Measurements from ENCODE around the gene SLC13A5.
"Not testable (repeated sequence)": the region's sequence is repeated elsewhere in the genome, so short reads cannot be mapped to it uniquely, and the experiment has no call there.

The SLC13A5 gene

DNA sequence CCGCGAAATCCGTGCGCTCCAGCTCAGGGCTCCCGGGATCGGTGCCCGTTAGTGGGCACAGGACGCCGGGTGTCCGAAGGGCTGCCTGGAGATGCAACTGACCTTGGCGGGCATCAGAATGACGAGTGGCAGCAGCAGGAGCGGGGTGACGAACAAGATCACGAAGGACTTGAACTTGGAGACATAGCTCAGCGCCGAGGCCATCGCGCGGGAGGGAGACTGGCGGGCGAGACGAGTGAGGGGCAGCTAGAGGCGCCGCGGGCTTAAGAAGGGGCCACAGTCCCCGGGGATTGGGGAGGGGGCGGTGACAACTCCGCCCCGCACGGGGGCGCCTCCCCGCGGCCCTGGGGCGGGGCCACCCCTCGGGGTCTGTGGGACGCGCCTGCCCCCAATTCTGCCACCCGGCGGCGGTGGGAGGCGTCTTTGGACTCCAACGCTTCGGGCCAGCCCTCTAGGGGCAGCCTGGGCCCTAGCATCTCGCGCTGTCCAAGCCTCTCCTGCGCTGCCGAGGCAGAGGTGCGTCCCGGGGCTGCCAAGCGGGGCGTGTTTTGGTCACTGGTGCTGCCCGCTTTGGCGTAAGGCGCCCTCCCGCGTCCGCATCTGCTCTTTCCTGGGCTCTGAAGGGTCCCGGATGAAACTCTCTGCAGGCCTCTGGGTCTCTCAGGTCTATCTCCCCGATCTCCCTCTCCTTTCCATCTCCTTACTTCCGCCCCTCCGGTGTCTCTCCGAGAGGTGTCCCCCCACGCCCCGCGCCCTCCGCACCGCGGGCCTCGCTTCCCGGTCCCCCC lies at the start of gene SLC13A5:
Gene SLC13A5, minus strand, starts transcription at position 240 of the 788 bp plus-strand sequence. Its CDS starts 36 bp downstream, at position 204.
- DNase-seq, result peak; percentile 37 to 45

DNA sequence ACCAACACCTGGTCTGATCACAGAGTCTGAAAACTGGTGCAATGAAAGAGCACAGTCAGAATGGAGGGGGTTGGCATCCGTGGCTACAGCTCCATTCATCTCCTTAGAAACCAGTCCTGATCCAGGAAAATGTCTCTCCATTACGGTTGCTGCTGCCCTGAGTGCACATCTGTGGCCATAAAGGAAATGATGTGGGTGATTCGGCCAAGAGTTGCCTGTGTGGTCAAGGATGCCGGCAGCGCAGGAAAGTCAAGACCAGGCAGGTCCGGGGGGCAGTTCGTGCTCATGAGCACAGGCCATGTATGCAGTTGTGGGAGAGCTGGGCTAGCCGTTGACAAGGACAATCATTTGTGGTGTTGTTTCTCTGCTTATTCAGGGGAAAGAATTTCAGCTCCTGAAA lies 48.6 kb upstream of the SLC13A5 start:
- no peak for DNase-seq

DNA sequence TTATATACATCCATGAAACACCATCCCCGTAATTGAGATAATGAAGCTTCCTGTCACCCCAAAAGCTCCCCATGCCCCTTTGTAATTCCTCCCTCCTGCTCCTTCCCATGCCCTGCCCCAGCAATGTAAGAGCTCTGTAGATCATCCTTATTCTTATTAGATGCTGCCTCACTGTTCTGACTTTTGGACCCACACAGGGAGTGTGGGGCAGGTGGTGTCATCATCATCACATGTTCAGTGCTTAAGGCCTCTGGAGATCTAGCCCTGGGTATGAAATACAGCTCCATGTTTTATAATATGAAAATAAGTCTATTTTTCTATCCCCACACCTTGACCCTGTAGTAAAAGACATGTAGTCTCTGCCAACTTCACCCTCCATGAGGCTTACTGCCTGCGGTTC lies 44.6 kb upstream of the SLC13A5 start:
- no peak for DNase-seq

DNA sequence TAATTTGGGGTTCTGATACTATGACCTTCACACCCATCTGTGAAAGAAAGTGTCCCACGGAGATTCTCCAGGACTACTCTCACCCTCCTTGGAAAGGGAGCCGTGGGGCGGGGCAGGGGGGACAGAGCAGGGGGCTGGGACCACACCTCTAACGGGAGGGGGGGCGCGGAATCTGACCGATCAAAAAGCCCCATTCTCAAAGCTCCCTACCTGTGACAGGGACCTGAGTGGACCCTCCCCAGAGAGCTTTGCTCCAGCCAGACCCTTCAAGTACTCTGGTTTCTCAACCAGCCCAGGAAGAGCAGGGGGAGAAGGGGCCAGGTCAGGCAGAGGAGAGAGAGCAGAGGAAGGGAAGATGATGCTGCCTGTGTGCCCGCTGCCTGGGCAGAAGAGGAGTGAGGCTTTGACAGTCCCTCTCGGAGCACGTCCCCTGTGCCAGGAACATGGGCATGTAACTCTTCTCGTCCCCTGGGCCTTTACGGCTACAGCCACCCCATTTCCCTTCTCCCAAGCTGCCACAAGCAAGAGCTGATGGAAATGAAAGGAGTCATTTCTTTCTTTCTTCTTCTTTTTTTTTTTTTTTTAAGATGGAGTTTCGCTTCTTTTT lies 43.4 kb upstream of the SLC13A5 start:
- peak in 1 of 2 experiments; percentile 39 for DNase-seq

DNA sequence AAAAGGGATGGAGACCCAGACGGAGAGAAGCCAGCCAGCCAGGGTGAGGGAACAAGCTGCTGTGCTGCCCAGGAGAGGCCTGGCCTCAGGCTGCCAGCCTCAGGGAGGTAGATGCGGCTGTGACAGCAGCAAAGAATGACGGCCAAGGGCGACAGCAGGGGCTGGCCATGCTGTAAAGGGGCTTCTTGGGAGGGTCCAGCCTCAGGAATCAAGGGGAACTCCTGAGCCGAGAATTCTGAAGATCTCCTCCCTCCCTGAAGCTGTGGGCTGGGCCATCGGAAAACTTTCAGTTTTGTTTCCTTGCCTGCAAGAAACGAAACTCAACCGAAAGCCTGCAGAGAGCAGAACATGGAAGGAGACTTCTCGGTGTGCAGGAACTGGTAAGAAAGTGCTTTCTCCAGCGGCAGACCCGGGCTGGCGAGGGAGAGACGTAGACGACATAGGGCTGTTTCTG lies 42.6 kb upstream of the SLC13A5 start, which contains the start of gene XAF1:
Gene XAF1, plus strand, starts transcription at position 316 of the 454 bp plus-strand sequence. Its CDS starts 33 bp downstream, at position 349.
- peak; percentile 55 to 58 for DNase-seq

DNA sequence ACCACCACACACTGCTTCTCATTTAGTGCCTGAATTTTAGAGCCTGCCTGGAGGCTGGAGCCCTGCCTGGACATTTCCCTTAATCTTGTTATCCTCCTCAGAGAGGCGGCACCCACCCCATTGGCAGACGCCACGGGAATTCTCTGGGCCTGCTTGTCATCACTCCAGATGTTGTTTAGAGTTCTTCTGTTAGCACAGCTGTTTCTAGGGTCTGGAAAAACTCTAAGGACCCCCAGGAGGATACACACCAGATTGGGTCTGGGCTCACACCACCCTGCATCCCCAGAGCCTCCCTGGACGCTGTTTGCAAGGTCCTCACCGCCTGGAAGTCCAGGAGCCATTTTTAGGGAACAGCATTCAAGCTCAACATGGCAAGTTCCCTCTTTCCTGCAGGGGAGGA lies 42.1 kb upstream of the SLC13A5 start:
- DNase-seq, result no peak

DNA sequence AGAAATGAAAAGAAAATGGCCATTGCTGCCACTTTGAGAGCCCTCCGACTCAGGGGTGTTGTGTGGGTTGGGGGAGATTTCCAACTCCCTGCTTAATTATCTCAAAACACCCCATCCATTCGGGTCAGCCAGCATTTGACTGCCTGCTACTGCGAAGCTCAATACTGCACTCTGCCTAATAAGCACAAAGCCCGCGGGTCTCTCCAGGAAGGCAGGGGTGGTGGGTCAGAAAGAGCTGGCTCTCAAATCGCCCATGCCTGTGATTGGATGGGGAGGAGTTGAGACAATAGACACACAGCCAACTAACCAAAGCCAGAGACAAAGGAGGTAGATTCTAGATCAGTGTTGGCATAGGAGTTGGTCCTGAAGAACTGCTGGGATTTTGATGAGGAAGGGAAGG lies 40.4 kb upstream of the SLC13A5 start:
- DNase-seq, result no peak

DNA sequence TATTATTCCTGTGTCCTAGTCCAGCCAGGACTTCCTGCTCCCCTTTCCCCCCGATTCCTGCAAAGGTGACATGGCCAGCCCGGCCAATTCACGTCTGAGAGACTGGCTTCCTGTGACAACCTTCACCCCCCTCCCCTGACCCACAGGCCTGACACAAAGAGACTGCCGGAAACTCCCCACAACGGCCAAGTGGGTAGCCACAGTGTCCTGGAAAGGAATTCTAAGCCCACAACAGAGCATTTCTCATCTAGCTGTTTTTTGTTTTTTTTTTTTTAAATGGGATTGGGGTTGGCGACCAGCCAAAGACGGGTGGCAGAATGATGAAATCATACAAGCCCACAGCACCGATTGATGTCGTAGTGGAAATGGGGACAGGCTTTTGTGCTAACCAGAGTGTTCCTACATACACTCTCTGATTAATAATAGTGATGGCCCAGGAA lies 39.9 kb upstream of the SLC13A5 start:
- DNase-seq, result peak; percentile 37 to 43

DNA sequence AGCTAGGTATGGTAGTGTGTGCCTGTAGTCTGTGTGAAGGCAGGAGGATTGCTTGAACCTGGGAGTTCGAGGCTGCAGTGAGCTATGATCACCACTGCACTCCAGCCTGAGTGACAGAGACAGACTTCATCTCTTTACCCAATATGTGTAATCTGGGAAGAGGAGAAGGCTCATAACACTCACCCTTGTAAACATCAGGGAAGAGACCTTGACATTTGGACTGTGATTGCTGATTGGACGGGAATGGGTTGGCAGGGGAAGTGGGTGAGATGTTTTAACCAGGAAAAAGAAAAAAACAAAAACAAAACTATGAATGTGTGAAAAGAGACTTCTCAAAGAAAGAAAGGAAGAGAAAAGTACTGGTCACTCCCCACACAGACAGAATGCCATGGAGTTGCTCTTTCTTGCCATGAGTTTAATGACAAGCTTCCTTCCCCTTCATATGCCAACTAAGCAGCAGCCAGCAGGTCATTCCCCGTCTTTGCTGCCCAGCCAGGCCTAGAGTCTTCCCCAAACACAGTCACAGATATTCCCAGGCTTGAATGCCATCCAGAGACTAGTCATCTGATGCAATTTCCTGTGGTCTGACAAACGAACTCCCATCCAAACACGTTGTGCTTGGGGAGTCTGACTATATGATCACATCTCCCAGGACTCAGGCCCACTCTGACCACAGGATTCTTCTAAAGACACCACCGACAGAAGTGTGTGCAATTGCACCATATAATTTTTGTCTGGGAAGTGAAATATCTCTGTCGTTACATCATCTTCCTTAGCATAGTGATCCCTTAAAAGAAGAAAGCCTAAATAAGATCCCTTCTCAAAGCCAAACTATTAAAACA lies 39.1 kb upstream of the SLC13A5 start:
- DNase-seq, result no peak

DNA sequence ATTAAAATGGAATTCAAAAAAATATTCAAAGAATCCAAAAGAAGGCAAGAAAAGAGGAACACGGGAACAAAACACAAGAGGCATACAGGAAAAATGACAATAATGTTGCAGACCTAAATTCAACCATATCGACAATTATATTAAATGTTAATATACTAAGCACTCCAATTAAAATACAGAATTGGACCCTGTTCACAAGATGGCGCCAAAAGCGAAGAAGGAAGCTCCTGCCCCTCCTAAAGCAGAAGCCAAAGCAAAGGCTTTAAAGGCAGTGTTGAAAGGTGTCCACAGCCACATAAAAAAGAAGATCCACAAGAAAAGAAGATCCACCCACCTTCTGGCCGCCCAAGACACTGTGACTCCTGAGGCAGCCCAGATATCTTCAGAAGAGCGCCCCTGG lies 36.4 kb upstream of the SLC13A5 start:
- no peak for DNase-seq

DNA sequence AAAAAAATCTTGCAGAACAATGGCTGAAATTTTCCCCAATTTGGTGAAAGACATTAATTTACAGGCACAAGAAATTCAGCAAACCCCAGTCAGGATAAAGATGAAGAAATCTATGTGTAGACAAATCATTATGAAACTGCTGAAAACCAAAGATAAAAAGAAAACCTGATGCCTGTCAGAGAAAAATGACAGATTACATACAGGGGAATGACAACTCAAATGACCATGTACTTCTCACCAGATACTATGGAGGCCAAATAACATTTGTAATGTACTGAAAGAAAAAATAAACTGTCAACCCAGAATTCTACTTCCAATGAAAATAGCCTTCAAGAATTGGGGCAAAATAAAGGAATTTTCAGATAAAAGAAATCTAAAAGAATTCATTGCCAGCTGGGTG lies 35.4 kb upstream of the SLC13A5 start:
- DNase-seq, result no peak

DNA sequence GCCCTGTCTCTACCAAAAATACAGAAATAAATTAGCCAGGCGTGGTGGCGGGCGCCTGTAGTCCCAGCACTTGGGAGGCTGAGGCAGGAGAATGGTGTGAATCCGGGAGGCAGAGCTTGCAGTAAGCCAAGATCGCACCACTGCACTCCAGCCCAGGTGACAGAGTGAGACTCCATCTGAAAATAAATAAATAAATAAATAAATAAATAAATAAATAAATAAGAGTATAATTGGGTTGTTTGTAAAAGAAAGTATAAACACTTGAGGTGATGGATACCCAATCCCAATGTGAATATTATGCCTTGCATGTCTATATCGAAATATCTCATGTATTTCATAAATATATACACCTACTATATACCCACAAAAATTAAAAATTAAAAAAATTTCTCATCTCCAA lies 33.5 kb upstream of the SLC13A5 start:
- not testable (repeated sequence) for DNase-seq

DNA sequence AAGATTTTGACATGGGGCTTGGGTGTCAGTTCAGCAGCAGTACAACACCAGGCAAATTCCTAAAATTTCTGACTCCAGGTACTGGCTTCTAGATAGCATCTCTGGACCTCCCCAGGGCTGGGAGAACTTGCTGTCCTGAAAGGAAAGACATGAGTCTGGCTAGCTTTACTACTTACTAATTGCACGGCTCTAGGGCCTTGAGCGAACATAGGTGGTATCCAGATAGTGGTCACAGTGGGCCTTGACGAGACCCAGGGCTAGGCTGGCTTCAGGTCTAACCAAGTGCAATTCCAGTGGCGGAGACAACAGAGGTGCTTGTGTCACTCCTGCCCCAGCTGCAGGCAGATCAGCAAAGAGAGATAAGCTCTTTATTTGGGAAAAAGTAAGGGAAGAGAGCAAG lies 16.4 kb upstream of the SLC13A5 start:
- DNase-seq, result no peak

DNA sequence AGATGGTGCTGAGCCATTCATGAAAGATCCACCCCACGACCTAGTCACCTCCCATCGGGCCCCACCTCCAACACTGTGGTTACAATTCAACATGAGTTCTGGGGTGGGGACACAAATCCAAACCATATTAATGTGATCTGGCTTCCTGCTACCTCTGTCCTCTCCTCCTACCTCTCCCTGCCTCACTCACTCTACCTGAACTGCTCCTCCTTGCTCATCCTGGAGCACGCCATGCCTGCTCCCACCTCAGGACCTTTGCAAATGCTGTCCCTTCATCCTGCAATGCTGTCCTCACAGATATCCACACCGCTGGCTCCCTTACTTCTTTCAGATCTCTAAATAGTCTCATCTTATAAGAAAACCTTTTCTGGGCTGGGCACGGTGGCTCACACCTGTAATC lies 10.8 kb upstream of the SLC13A5 start:
- DNase-seq, result no peak

DNA sequence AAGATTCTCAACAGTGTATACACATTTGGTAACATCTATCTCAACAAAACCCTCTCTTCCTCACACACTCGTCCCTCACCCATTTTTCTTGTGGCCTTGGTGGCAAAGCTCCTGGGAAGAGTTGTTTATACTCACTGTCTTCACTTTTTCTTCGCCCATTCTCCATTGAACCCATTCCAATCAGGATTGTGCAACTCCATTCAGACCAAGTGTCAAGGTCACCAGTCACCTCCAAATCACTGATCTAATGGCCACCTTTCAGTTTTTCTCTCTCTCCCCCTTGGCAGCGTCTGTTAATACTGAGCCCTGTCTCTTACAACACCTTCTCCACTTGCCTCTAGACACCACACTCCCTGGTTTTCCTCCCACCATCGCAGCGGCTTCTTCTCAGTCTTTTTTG lies 8.6 kb upstream of the SLC13A5 start:
- DNase-seq, result no peak

DNA sequence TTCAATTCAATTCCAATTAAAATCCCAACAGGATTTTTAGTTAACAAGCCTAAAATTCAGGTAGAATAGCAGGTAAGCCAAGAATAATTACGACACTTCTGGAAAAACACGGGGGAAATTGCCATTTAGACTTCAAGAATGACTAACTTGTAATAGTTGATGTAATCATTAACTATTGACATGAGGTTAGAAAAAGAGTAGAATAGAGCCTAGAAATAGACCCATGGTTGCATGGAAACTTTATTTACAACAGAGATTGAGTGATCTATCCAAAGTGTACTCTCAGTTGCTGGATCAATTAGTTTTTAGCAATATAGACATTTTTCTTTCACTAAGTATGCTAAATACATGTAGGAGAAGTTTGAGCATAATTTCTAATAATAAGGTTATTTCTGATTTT lies 3.6 kb upstream of the SLC13A5 start:
- no peak for DNase-seq

DNA sequence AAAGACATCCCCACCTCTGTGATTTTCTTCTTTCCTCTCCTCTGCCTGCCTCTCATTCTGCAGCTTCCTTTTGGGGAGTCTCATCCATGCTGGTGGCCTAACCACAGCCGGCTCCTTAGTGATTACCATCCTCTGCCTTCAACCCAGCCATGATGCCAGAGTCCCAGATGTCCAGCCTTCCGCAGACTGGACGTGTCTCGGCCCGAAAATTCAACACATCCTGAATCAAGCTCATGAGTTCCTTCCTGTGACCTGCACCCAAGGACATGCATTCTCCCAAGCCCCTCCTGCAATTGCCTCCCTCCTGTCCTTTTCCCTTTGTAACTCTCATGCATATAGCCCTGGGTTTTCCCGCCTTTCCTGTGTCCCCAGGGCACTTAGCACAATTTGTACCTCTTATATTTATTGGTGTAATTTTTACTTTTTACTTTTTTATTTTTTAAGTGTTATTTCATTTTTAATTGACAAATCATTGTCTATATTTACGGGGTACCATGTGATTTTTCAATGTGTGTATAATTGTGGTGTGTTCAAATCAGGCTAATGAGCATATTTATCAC lies 1.2 kb upstream of the SLC13A5 start:
- DNase-seq, result no peak

DNA sequence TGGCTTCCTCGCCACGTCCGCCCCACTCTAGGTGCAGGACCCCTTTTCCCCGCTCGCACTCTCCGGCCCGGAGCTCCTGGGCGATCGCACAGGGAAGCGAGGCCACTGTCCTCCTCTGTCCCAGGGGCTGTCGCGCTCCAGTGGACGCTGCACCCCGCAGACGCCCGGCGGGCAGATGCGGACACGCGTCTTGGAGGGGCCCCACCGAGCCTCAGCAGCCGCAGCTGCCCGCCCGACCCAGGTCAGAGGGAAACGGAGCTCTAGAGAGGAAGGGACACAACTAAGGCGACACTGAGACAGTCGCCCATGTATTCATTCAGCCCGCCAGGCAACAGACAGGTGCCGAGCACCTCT lies 726 bp upstream of the SLC13A5 start:
- no peak for DNase-seq

DNA sequence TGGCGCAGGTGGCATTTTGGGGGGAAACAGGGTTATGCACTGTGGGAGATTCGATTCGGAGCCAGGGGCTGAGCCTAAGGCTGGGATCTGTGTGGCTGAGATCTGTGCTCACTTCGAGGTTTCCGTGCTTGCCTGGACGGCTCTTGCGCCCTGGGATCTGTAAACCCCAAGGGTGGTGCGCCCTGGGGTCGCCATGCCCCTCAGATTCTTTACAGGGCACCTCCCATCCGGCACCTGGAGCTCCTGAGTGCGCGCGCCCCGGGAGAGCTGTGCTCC lies 377 bp downstream of the SLC13A5 start:
- no peak for DNase-seq

DNA sequence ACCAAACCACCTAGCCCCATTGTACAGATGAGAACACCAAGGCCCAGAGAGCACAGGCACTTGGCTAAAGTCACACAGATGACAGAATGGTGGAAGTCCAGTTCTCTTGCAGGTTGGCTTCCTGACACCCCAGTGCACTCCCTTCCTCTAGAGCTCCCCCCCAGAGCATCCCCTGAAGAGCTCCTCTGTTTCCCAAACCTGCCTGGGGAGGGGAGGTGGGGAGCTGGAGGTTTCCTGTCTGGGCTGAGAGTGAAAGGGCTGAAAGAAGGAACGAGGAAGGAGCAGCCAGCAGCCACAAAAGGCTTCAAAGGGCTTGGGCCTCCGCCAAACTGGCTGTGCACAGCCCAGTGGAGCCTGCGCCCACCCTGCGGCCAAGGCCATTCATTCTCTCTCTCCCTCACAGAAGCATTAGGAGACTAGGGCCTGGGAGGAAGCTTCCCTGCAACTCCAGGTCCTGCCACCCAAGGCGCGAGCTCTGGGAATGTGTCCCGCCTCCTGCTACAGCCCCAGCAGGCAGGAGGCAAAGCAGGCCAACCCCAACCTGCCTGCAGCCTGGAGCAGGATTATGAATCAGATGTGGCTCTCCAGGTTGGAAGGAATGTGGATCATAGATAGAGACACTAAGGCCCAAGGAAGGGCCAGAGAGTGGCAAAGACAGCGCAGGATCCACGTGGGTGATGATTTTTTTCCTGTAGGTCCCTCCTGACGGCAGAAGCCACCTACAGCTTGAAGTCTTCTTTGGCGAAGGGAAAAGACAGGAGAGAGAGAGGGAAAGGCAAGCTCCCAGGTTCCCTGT lies 913 bp downstream of the SLC13A5 start:
- DNase-seq, result no peak

DNA sequence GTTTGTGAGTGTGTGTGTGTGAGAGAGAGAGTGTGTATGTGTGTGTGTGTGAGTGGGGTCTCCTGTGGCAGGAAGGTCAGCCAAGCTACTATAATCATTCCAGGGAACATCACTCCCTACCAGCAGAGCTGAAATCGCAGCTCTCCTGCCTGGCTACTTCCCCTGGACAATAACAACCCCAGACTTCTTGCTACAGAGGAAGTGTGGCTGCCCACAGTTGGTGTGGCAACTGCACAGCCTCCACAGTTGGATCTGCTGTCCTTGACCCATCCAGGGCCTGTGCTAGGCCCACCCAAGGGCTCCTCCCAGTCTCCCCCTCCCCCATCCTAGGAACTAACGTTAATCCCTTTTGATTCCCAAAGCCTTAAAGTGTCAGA lies 1.5 kb downstream of the SLC13A5 start:
- no peak for DNase-seq

DNA sequence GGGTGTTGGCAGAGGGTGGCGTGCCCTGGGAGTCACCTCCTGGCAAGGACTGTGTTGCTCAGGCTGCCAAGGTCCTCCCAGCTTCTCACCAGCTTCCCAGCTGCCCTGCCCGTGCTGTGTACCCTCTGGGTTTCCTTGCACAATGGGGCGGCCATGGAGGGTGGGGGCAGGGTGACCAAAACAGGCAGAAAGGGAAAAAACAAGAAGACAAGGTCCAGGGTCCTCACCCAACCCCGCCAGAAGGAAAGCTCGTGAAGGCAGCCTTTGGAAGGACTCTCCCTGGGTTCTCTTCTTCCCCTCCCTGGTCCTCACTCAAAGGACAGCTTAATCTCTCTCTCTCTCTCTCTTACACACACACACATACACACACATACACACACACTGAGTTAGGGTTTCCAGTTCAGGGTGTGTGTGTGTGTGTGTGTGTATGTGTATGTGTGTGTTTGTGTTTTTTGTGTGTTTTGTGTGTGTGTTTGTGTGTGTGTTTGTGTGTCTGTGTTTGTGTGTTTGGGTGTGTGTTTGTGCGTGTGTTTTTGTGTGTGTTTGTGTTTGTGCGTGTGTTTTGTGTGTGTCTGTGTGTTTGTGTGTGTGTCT lies 2.0 kb downstream of the SLC13A5 start:
- no peak for DNase-seq
